Adipocyte (in vitro differentiated cells): Measurements from ENCODE around the gene WDR4.
"Not testable (repeated sequence)": the region's sequence is repeated elsewhere in the genome, so short reads cannot be mapped to it uniquely, and the experiment has no call there.

Experiments
- DNase-seq: peaks from one replicate; pipeline ENCODE4 v3.0.0-alpha.2; 2015; ENCODE audit warnings: low read depth
- H3K27me3 ChIP-seq: replicated peaks from 2 replicates; pipeline ENCODE4 v1.7.0; 2013; ENCODE audit warnings: mild to moderate bottlenecking, low read length, moderate library complexity; ENCODE audit not compliant: control insufficient read depth, insufficient read depth
- H3K36me3 ChIP-seq: 2 replicates; pipeline ENCODE4 v1.7.0; 2013; ENCODE audit warnings: low read length, mild to moderate bottlenecking, moderate library complexity; ENCODE audit not compliant: control insufficient read depth, insufficient read depth, severe bottlenecking
- H3K4me1 ChIP-seq: 2 replicates; pipeline ENCODE4 v1.7.0; 2013; ENCODE audit warnings: mild to moderate bottlenecking, low read length, moderate library complexity; ENCODE audit not compliant: control insufficient read depth, insufficient read depth
- H3K4me3 ChIP-seq: 2 replicates; pipeline ENCODE4 v1.7.0; 2013; ENCODE audit warnings: mild to moderate bottlenecking, low read length, moderate library complexity
- H3K9ac ChIP-seq: 2 replicates; pipeline ENCODE4 v1.7.0; 2013; ENCODE audit warnings: mild to moderate bottlenecking, low read length, moderate library complexity
- H3K9me3 ChIP-seq: 2 replicates; pipeline ENCODE4 v1.7.0; 2013; ENCODE audit warnings: mild to moderate bottlenecking, low read length, moderate library complexity; ENCODE audit not compliant: control insufficient read depth

WDR4 gene

GRCh38 chr21:42878993-42879787 is at the start of gene WDR4:
TSS of gene WDR4 (minus strand) at chr21:42879539. CDS start at chr21:42879495, 44 bp downstream.
- Histone ChIP-seq H3K36me3 (peaks cover 16% of the 10 kb centered on the region), H3K4me3 (peak within 1 kb of the TSS; percentile 99), H3K4me1 (peaks cover 12% of the 10 kb centered on the region), H3K9ac (peak within 1 kb of the TSS; percentile 92), H3K27me3 (no peaks in the 10 kb centered on the region), H3K9me3 (no peaks in the 10 kb centered on the region)
- DNase-seq = peak; percentile 98

GRCh38 chr21:42927474-42928200 is 48.3 kb upstream of the WDR4 start:
- not testable (repeated sequence) for H3K9ac ChIP-seq, H3K4me3 ChIP-seq, H3K9me3 ChIP-seq, H3K4me1 ChIP-seq, H3K36me3 ChIP-seq, DNase-seq, H3K27me3 ChIP-seq

- H3K36me3 ChIP-seq = no peaks in the 10 kb centered on the region
- no peaks in the 10 kb centered on the region for H3K9me3 ChIP-seq
- H3K9ac ChIP-seq = no peak within 1 kb of the TSS
- no peak within 1 kb of the TSS for H3K4me3 ChIP-seq
- peaks cover 4% of the 10 kb centered on the region for H3K4me1 ChIP-seq
- no peaks in the 10 kb centered on the region for H3K27me3 ChIP-seq
- DNase-seq = no peak
Observed at GRCh38 chr21:42925114-42925926, 46.0 kb upstream of the WDR4 start, which contains the start of gene ERVH48-1. TSS of gene ERVH48-1 (minus strand) at chr21:42925630. CDS start at chr21:42919006, 6,624 bp downstream.

GRCh38 chr21:42924433-42924751 is 45.1 kb upstream of the WDR4 start:
- H3K4me3 ChIP-seq = no peak overlapping the region

GRCh38 chr21:42923553-42924432 is 44.5 kb upstream of the WDR4 start:
- Histone ChIP-seq H3K27me3 (no peaks in the 10 kb centered on the region), H3K9ac (peak overlapping the region; percentile 60), H3K36me3 (no peaks in the 10 kb centered on the region), H3K4me3 (peak overlapping the region; percentile 15), H3K4me1 (peaks cover 4% of the 10 kb centered on the region), H3K9me3 (no peaks in the 10 kb centered on the region)
- peak; percentile 93 for DNase-seq

More at GRCh38 chr21:42924433-42924751, 45.1 kb upstream of the WDR4 start:
- H3K4me1 ChIP-seq = peaks cover 4% of the 10 kb centered on the region
- no peaks in the 10 kb centered on the region for H3K36me3 ChIP-seq
- H3K9ac ChIP-seq = peak overlapping the region; percentile 60
- no peaks in the 10 kb centered on the region for H3K27me3 ChIP-seq
- no peak for DNase-seq
- no peaks in the 10 kb centered on the region for H3K9me3 ChIP-seq

GRCh38 chr21:42922918-42923317 is 43.6 kb upstream of the WDR4 start:
- Histone ChIP-seq H3K4me3 (no peak overlapping the region), H3K9ac (no peak overlapping the region)

GRCh38 chr21:42921927-42922326 is 42.6 kb upstream of the WDR4 start:
- no peak overlapping the region for H3K9ac ChIP-seq
- peaks cover 4% of the 10 kb centered on the region for H3K4me1 ChIP-seq
- H3K27me3 ChIP-seq = no peaks in the 10 kb centered on the region
- DNase-seq = no peak
- H3K36me3 ChIP-seq = no peaks in the 10 kb centered on the region
- H3K9me3 ChIP-seq = no peaks in the 10 kb centered on the region
- H3K4me3 ChIP-seq = no peak overlapping the region

More at GRCh38 chr21:42922918-42923317, 43.6 kb upstream of the WDR4 start:
- H3K4me1 ChIP-seq = peaks cover 4% of the 10 kb centered on the region
- H3K9me3 ChIP-seq = no peaks in the 10 kb centered on the region
- DNase-seq = no peak
- no peaks in the 10 kb centered on the region for H3K27me3 ChIP-seq
- no peaks in the 10 kb centered on the region for H3K36me3 ChIP-seq

- H3K27me3 ChIP-seq = no peaks in the 10 kb centered on the region
Observed at GRCh38 chr21:42918291-42918690, 39.0 kb upstream of the WDR4 start.

GRCh38 chr21:42913476-42913875 is 34.1 kb upstream of the WDR4 start:
- Histone ChIP-seq H3K27me3 (no peaks in the 10 kb centered on the region), H3K36me3 (peaks cover 38% of the 10 kb centered on the region), H3K9me3 (no peaks in the 10 kb centered on the region), H3K4me3 (no peak overlapping the region), H3K4me1 (peaks cover 3% of the 10 kb centered on the region), H3K9ac (no peak overlapping the region)
- DNase-seq = peak; percentile 42

More at GRCh38 chr21:42918291-42918690, 39.0 kb upstream of the WDR4 start:
- Histone ChIP-seq H3K9me3 (no peaks in the 10 kb centered on the region), H3K4me1 (peaks cover 3% of the 10 kb centered on the region), H3K36me3 (no peaks in the 10 kb centered on the region), H3K4me3 (no peak overlapping the region), H3K9ac (no peak overlapping the region)
- no peak for DNase-seq

GRCh38 chr21:42911920-42912319 is 32.6 kb upstream of the WDR4 start:
- not testable (repeated sequence) for H3K9ac ChIP-seq, DNase-seq, H3K4me3 ChIP-seq, H3K27me3 ChIP-seq, H3K9me3 ChIP-seq, H3K4me1 ChIP-seq
- peaks cover 53% of the 10 kb centered on the region for H3K36me3 ChIP-seq
